ENCODE data around the gene SCP2.

Gene SCP2

DNA sequence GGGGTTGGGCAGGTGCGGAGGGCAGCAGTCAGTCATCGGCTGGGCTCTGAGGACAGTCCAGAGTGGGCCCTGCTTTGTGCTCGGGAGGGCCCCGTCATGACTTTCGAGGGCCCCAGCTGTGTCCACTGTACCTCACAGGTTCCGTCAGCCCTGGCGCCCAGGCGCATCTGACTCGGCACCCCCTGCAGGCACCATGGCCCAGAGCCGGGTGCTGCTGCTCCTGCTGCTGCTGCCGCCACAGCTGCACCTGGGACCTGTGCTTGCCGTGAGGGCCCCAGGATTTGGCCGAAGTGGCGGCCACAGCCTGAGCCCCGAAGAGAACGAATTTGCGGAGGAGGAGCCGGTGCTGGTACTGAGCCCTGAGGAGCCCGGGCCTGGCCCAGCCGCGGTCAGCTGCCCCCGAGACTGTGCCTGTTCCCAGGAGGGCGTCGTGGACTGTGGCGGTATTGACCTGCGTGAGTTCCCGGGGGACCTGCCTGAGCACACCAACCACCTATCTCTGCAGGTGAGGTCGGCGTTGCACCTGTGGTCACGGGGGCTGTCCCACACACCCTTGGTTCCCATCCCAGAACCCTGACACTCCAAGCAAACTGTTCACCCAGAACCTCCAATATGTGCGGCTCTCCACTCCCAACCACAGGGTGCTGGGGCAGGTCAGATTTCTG, 142.7 kb downstream of the SCP2 start:
- H3K4me1 ChIP-seq (ENCODE audit: insufficient read depth, low read length, poor library complexity, severe bottlenecking) = no peaks in the 10 kb centered on the region
- H4K20me1 ChIP-seq (ENCODE audit: insufficient read depth, low read length, poor library complexity, severe bottlenecking) = no peaks in the 10 kb centered on the region
- H3K9me2 ChIP-seq (replicated peaks; ENCODE audit: low read depth, low read length) = no peaks in the 10 kb centered on the region
- TF ChIP-seq, protein P1, sequence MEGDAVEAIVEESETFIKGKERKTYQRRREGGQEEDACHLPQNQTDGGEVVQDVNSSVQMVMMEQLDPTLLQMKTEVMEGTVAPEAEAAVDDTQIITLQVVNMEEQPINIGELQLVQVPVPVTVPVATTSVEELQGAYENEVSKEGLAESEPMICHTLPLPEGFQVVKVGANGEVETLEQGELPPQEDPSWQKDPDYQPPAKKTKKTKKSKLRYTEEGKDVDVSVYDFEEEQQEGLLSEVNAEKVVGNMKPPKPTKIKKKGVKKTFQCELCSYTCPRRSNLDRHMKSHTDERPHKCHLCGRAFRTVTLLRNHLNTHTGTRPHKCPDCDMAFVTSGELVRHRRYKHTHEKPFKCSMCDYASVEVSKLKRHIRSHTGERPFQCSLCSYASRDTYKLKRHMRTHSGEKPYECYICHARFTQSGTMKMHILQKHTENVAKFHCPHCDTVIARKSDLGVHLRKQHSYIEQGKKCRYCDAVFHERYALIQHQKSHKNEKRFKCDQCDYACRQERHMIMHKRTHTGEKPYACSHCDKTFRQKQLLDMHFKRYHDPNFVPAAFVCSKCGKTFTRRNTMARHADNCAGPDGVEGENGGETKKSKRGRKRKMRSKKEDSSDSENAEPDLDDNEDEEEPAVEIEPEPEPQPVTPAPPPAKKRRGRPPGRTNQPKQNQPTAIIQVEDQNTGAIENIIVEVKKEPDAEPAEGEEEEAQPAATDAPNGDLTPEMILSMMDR (conservative IDR thresholded peaks at IDR 0.05; ENCODE audit: low read length) = no peak
- no peak for TF ChIP-seq EZH2phosphoT487 (IDR thresholded peaks at IDR 0.05; ENCODE audit: borderline replicate concordance)
- H3F3A ChIP-seq (ENCODE audit: low read depth) = no peaks in the 10 kb centered on the region
- H3K4me3 ChIP-seq (ENCODE audit: low read length, poor library complexity, severe bottlenecking) = no peak overlapping the region
- no peaks in the 10 kb centered on the region for H3K27me3 ChIP-seq (ENCODE audit: insufficient read depth, low read length, poor library complexity, severe bottlenecking)
- H3K79me2 ChIP-seq (ENCODE audit: insufficient read depth, low read length) = no peaks in the 10 kb centered on the region
- no peaks in the 10 kb centered on the region for H3K9me3 ChIP-seq (ENCODE audit: insufficient read depth, low read depth, low read length)
- H3K36me3 ChIP-seq (ENCODE audit: insufficient read depth, low read length) = no peaks in the 10 kb centered on the region
- H3K9ac ChIP-seq (ENCODE audit: low read depth, low read length, poor library complexity, severe bottlenecking) = no peak overlapping the region
- no peak overlapping the region for H2AFZ ChIP-seq (ENCODE audit: low read length)
- no peak overlapping the region for H3K4me2 ChIP-seq (ENCODE audit: low read depth, low read length, poor library complexity, severe bottlenecking)

DNA sequence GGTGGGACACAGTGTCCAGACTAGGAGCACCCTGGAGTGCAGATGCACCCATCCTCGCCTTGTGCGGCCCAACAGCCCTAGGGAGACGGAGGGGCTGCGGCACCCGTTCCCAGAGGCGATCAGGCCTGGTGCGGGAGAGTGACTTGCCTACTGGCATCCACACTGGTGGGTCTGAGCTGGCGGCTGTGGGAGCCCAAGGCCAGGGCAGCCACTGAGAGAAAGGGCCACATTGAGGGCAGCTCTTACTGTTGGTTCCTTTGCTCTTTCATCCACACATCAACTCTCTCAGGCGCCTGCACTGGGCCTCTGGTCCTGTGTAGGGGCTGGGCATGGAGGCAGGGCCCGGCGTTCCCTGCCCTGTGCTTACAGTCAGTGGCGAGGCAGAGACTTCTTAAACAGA, 143.5 kb downstream of the SCP2 start:
- Histone ChIP-seq H3K36me3 (ENCODE audit: insufficient read depth, low read length) (no peaks in the 10 kb centered on the region), H3K9me3 (ENCODE audit: insufficient read depth, low read depth, low read length) (no peaks in the 10 kb centered on the region), H3K4me2 (ENCODE audit: low read depth, low read length, poor library complexity, severe bottlenecking) (no peak overlapping the region), H3K79me2 (ENCODE audit: insufficient read depth, low read length) (no peaks in the 10 kb centered on the region), H2AFZ (ENCODE audit: low read length) (no peak overlapping the region), H3K4me1 (ENCODE audit: insufficient read depth, low read length, poor library complexity, severe bottlenecking) (no peaks in the 10 kb centered on the region), H4K20me1 (ENCODE audit: insufficient read depth, low read length, poor library complexity, severe bottlenecking) (no peaks in the 10 kb centered on the region), H3K4me3 (ENCODE audit: low read length, poor library complexity, severe bottlenecking) (no peak overlapping the region), H3F3A (ENCODE audit: low read depth) (no peaks in the 10 kb centered on the region), H3K9me2 (replicated peaks; ENCODE audit: low read depth, low read length) (no peaks in the 10 kb centered on the region), H3K9ac (ENCODE audit: low read depth, low read length, poor library complexity, severe bottlenecking) (no peak overlapping the region), H3K27me3 (ENCODE audit: insufficient read depth, low read length, poor library complexity, severe bottlenecking) (no peaks in the 10 kb centered on the region)
- TF ChIP-seq, protein P1 (conservative IDR thresholded peaks at IDR 0.05; ENCODE audit: low read length) = no peak
- no peak for TF ChIP-seq EZH2phosphoT487 (IDR thresholded peaks at IDR 0.05; ENCODE audit: borderline replicate concordance)

DNA sequence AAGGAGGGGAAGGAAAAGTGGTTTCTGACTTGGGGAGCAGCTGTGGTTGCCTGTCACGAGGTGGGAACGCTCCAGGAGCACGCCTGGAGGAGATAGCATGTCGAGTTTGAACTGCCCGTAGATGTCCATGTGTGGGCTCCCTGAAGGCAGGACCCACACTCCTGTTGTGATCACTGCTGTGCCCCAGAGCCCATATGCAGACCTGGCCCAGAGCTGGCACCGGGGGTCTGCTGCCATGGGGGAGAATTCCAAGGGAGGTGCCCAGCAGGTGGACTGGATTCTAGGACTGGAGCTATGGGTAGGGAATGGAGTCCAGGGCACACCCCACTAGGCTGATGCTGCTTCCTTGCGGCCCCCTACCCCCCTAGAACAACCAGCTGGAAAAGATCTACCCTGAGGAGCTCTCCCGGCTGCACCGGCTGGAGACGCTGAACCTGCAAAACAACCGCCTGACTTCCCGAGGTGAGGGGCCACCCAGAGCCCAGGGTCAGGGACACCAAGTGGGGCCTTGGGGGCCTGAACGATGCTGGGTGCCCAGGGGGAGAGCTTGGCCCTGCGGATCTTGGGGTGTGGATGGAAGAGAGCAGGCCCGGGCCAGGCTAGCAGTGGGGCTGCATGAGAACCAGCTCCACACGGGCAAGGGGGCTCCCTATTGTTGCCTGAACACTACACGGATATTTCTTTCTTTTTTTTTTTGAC, 144.2 kb downstream of the SCP2 start:
- TF ChIP-seq EZH2phosphoT487 (IDR thresholded peaks at IDR 0.05; ENCODE audit: borderline replicate concordance) = no peak
- TF ChIP-seq, protein P1 (conservative IDR thresholded peaks at IDR 0.05; ENCODE audit: low read length) = no peak
- H3K9me3 ChIP-seq (ENCODE audit: insufficient read depth, low read depth, low read length) = no peaks in the 10 kb centered on the region
- no peaks in the 10 kb centered on the region for H3K27me3 ChIP-seq (ENCODE audit: insufficient read depth, low read length, poor library complexity, severe bottlenecking)
- no peaks in the 10 kb centered on the region for H4K20me1 ChIP-seq (ENCODE audit: insufficient read depth, low read length, poor library complexity, severe bottlenecking)
- H3F3A ChIP-seq (ENCODE audit: low read depth) = no peaks in the 10 kb centered on the region
- no peak overlapping the region for H2AFZ ChIP-seq (ENCODE audit: low read length)
- no peaks in the 10 kb centered on the region for H3K79me2 ChIP-seq (ENCODE audit: insufficient read depth, low read length)
- H3K36me3 ChIP-seq (ENCODE audit: insufficient read depth, low read length) = no peaks in the 10 kb centered on the region
- H3K4me2 ChIP-seq (ENCODE audit: low read depth, low read length, poor library complexity, severe bottlenecking) = no peak overlapping the region
- H3K9ac ChIP-seq (ENCODE audit: low read depth, low read length, poor library complexity, severe bottlenecking) = no peak overlapping the region
- no peaks in the 10 kb centered on the region for H3K4me1 ChIP-seq (ENCODE audit: insufficient read depth, low read length, poor library complexity, severe bottlenecking)
- H3K9me2 ChIP-seq (replicated peaks; ENCODE audit: low read depth, low read length) = no peaks in the 10 kb centered on the region
- no peak overlapping the region for H3K4me3 ChIP-seq (ENCODE audit: low read length, poor library complexity, severe bottlenecking)

Data from Loucy (cell line).